ENCODE data around the gene OGN. TPM values are rescaled to one million over a fixed set of nuclear protein-coding genes. Genes with fewer than 3 reads are reported as not detected.

Gene OGN
- total and polyA plus RNA-seq, 2 of the 13 experiments (the other 11 are each of a cell fraction or from before 2014, with no cell fraction given): not detected

- in situ Hi-C loops (cut with HindIII; ENCODE audit: extremely low pct_ligation_motif_present, low pct_unique_long_range_greater_than_20kb) (no loop called here), intact Hi-C loops (cut with micrococcal nuclease; ENCODE audit: unreplicated experiment) (no loop called here)
- FAIRE-seq (no peak), ATAC-seq (no peak), DNase-seq (ENCODE audit: low spot score) (no peak)
- H2AFZ ChIP-seq (ENCODE audit: low read length): no peak overlapping the region
- no peaks in the 10 kb centered on the region for H3K4me1 ChIP-seq (ENCODE audit: insufficient read depth, low read length)
- ChIA-PET CTCF (ENCODE audit: low intra/inter-chr PET ratio, low total read pairs) (no interaction called here), POLR2A (no interaction called here)
- no peak overlapping the region for H3K4me3 ChIP-seq (replicated peaks in 1 of 3; ENCODE audit: insufficient read depth in 1 of 3, low read depth in 2 of 3, low read length in 3 of 3)
- 95% methylated on average over 2 of the region's 2 CpGs for WGBS (ENCODE audit: low lambda C conversion rate)
- no peaks in the 10 kb centered on the region for H3K9me3 ChIP-seq (ENCODE audit: low read length)
- no peaks in the 10 kb centered on the region for H3K79me2 ChIP-seq (ENCODE audit: insufficient read depth, low read length)
- BruUV-seq (replicated peaks): no TSS peak
- H3K36me3 ChIP-seq (replicated peaks in 1 of 2; ENCODE audit: control insufficient read depth in 1 of 2, insufficient read depth in 2 of 2, low read length in 2 of 2): no peaks in the 10 kb centered on the region
- H3K27ac ChIP-seq (ENCODE audit: extremely low read length, insufficient read depth, low read length): no peak overlapping the region
- H3K9ac ChIP-seq (ENCODE audit: insufficient read depth, low read depth, low read length): no peak overlapping the region
- H3K4me2 ChIP-seq (ENCODE audit: low read depth, low read length): no peak overlapping the region
- no peaks in the 10 kb centered on the region for H3K27me3 ChIP-seq (ENCODE audit: control insufficient read depth in 1 of 2, insufficient read depth in 2 of 2, low read length in 2 of 2)
- H4K20me1 ChIP-seq (ENCODE audit: insufficient read depth, low read length): no peaks in the 10 kb centered on the region
- TF ChIP-seq ZNF510 (CRISPR knock-in tag; IDR thresholded peaks at IDR 0.05; ENCODE audit: low read depth): no peak
- TF ChIP-seq SNAPC2 (CRISPR knock-in tag; IDR thresholded peaks at IDR 0.05): no peak
- TF ChIP-seq ZNF687 (CRISPR knock-in tag; IDR thresholded peaks at IDR 0.05): no peak
- TF ChIP-seq SKI (IDR thresholded peaks at IDR 0.05; ENCODE audit: partially characterized antibody): no peak
- TF ChIP-seq NFYC (CRISPR knock-in tag; IDR thresholded peaks at IDR 0.05): no peak
- TF ChIP-seq CTCF (CRISPR knock-in tag; IDR thresholded peaks at IDR 0.05): no peak
- TF ChIP-seq BCL3 (CRISPR knock-in tag; IDR thresholded peaks at IDR 0.05): no peak
- TF ChIP-seq ZNF160 (CRISPR knock-in tag; IDR thresholded peaks at IDR 0.05): no peak
- no peak for TF ChIP-seq LRRFIP1 (CRISPR knock-in tag; conservative IDR thresholded peaks at IDR 0.05)
- no peak for TF ChIP-seq SNAPC5 (CRISPR knock-in tag; IDR thresholded peaks at IDR 0.05; ENCODE audit: borderline replicate concordance)
- no peak for TF ChIP-seq HNF4G (IDR thresholded peaks at IDR 0.05; ENCODE audit: borderline replicate concordance, low read depth, low read length)
- no peak for TF ChIP-seq HNF4G (CRISPR knock-in tag; IDR thresholded peaks at IDR 0.05; ENCODE audit: borderline replicate concordance, low read depth)
Observed at GRCh38 chr9:92408747-92409478, 4.5 kb upstream of the OGN start.

Measured in HepG2 (cell line).